Mammary epithelial cell (primary cell): ENCODE results near the gene MED31.

Source experiments
- EZH2 ChIP-seq: IDR thresholded peaks from 2 replicates; pipeline ENCODE4 v1.6.1; 2012; ENCODE audit warnings: low read length, inconsistent platforms, borderline replicate concordance
- TF ChIP-seq, protein P1 (sequence below), 2 donors: IDR thresholded peaks in 1 of 2; conservative IDR thresholded peaks in 1 of 2; 2 replicates each; pipeline ENCODE4 v1.5.1; 2011 to 2012; ENCODE audit warnings: inconsistent platforms in 2 of 2, low read length in 2 of 2, mild to moderate bottlenecking in 2 of 2, control low read depth in 1 of 2, low read depth in 1 of 2; ENCODE audit not compliant: insufficient read depth in 1 of 2; ENCODE audit errors: extremely low read depth in 1 of 2

DNA sequence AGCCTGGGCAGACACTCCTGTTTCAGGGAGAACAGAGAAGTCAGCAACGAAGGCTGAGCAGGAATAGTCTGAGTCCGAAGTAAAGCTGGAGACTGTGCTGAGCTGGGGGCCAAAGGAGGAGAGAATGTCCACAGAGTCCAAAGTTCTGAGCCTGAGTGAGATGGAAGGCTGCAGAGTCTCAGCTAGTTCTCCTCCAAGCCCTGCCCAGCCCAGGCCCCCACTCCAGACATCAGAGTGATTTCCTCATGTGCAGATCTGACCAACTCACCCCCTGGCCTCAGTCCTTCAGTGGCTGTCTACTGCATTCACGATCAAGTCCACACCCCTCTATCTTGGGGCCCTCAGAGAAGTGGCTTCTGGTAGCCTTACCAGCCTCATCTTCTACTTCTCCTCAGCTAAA is 40.1 kb upstream of the MED31 start:
- TF ChIP-seq, protein P1, sequence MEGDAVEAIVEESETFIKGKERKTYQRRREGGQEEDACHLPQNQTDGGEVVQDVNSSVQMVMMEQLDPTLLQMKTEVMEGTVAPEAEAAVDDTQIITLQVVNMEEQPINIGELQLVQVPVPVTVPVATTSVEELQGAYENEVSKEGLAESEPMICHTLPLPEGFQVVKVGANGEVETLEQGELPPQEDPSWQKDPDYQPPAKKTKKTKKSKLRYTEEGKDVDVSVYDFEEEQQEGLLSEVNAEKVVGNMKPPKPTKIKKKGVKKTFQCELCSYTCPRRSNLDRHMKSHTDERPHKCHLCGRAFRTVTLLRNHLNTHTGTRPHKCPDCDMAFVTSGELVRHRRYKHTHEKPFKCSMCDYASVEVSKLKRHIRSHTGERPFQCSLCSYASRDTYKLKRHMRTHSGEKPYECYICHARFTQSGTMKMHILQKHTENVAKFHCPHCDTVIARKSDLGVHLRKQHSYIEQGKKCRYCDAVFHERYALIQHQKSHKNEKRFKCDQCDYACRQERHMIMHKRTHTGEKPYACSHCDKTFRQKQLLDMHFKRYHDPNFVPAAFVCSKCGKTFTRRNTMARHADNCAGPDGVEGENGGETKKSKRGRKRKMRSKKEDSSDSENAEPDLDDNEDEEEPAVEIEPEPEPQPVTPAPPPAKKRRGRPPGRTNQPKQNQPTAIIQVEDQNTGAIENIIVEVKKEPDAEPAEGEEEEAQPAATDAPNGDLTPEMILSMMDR (conservative IDR thresholded peaks at IDR 0.05 in 1 of 2, IDR thresholded peaks at IDR 0.05 in 1 of 2; ENCODE audit: extremely low read depth in 1 of 2, insufficient read depth in 1 of 2, low read depth in 1 of 2, low read length in 2 of 2) = no peak
- no peak for TF ChIP-seq EZH2
